ENCODE measurements around the gene ELMOD3. TPM values are rescaled to one million over a fixed set of nuclear protein-coding genes. Genes with fewer than 3 reads are reported as not detected.

Gene ELMOD3
- polyA plus RNA-seq, 1 experiment: 26.3 TPM

DNA sequence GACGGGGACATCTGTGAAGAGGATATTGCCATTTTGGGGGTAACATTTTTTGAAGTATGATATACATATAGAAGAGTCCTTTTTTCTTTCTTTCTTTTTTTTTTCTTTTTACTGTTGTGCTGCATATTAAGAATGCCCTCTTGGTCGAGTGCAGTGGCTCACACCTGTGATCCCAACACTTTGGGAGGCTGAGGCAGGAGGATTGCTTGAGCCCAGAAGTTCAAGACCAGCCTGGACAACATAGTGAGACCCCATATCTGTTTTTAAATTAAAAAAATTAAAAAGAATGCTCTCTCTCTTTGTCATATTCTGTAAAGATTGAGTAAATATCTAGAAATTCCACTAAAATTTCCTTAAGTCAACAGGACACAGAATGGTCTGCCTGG, 67.5 kb downstream of the ELMOD3 start:
- no peak for DNase-seq (ENCODE audit: low read depth)
- H3K4me3 ChIP-seq (ENCODE audit: low read depth, low read length): no peak overlapping the region
- ChIA-PET CTCF (interaction anchor here (0.5 to 17.0 kb wide), 9 partner anchors 8 to 228 kb away, joined by 3 to 460 read pairs (median 12); partner anchors contain the start of genes GGCX and MAT2A), POLR2A (no interaction called here)
- no peaks in the 10 kb centered on the region for H3K36me3 ChIP-seq (ENCODE audit: control insufficient read depth, insufficient read depth, low read length)
- TF ChIP-seq, protein P1, sequence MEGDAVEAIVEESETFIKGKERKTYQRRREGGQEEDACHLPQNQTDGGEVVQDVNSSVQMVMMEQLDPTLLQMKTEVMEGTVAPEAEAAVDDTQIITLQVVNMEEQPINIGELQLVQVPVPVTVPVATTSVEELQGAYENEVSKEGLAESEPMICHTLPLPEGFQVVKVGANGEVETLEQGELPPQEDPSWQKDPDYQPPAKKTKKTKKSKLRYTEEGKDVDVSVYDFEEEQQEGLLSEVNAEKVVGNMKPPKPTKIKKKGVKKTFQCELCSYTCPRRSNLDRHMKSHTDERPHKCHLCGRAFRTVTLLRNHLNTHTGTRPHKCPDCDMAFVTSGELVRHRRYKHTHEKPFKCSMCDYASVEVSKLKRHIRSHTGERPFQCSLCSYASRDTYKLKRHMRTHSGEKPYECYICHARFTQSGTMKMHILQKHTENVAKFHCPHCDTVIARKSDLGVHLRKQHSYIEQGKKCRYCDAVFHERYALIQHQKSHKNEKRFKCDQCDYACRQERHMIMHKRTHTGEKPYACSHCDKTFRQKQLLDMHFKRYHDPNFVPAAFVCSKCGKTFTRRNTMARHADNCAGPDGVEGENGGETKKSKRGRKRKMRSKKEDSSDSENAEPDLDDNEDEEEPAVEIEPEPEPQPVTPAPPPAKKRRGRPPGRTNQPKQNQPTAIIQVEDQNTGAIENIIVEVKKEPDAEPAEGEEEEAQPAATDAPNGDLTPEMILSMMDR (IDR thresholded peaks at IDR 0.05; ENCODE audit: insufficient read depth, low read depth, low read length): no peak
- H3K27me3 ChIP-seq (ENCODE audit: control insufficient read depth, insufficient read depth, low read length): no peaks in the 10 kb centered on the region

DNA sequence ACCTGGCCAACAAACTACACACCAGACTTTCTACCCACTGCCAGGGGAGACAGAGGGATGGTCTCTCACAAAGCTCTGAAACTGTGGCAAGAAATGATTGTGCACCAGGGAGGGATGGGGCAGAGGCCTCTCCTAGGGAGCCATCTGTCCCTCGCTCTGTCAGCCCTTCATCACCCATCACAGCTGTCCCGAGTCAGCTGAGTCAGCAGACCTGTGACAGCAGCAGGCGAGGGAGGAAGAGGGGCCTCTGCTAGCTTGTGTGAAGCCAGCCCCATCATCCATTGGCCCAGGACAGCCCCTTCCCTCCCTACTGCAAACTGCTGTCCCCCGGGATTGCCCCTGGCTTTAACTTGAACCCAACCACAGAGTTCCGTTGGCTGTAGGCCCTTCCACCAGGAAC, 69.0 kb downstream of the ELMOD3 start:
- DNase-seq (ENCODE audit: low read depth): no peak
- H3K4me3 ChIP-seq (ENCODE audit: low read depth, low read length): no peak overlapping the region
- H3K36me3 ChIP-seq (ENCODE audit: control insufficient read depth, insufficient read depth, low read length): no peaks in the 10 kb centered on the region
- ChIA-PET POLR2A (no interaction called here), CTCF (interaction anchor here (0.5 to 17.0 kb wide), 2 partner anchors 122 to 469 kb away, joined by 3 to 460 read pairs; partner anchors contain the start of gene MAT2A)
- TF ChIP-seq, protein P1 (IDR thresholded peaks at IDR 0.05; ENCODE audit: insufficient read depth, low read depth, low read length): no peak
- H3K27me3 ChIP-seq (ENCODE audit: control insufficient read depth, insufficient read depth, low read length): no peaks in the 10 kb centered on the region

DNA sequence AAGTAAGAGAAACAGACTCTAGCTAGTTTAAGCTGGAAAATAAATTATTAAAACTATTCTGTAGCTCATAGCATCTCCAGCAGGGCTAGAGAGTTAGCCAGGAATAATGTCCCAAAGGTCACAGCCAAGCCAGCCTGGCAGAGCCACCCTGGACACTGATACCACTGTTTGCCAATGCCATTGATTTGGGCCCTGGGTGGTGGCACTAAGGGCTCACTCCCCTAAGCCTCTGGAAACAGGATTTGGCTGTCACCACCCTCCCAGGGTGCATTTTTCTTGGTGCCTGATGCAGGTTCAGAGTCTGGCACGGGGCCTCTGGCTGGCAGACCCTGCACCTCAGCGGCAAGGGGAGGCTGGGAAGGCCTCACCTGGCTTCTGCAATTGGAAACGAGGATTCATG, 71.0 kb downstream of the ELMOD3 start:
- no peak for DNase-seq (ENCODE audit: low read depth)
- Histone ChIP-seq H3K27me3 (ENCODE audit: control insufficient read depth, insufficient read depth, low read length) (no peaks in the 10 kb centered on the region), H3K36me3 (ENCODE audit: control insufficient read depth, insufficient read depth, low read length) (no peaks in the 10 kb centered on the region), H3K4me3 (ENCODE audit: low read depth, low read length) (no peak overlapping the region)
- CTCF ChIA-PET: interaction anchor here (17.0 kb wide), 1 partner anchor 120 kb away, joined by 460 read pairs; the partner anchor contains the start of gene MAT2A
- POLR2A ChIA-PET: interaction anchor here (0.6 kb wide), 1 partner anchor 441 kb away, joined by 3 read pairs; no protein-coding TSS in a partner anchor
- TF ChIP-seq, protein P1 (IDR thresholded peaks at IDR 0.05; ENCODE audit: insufficient read depth, low read depth, low read length): no peak

DNA sequence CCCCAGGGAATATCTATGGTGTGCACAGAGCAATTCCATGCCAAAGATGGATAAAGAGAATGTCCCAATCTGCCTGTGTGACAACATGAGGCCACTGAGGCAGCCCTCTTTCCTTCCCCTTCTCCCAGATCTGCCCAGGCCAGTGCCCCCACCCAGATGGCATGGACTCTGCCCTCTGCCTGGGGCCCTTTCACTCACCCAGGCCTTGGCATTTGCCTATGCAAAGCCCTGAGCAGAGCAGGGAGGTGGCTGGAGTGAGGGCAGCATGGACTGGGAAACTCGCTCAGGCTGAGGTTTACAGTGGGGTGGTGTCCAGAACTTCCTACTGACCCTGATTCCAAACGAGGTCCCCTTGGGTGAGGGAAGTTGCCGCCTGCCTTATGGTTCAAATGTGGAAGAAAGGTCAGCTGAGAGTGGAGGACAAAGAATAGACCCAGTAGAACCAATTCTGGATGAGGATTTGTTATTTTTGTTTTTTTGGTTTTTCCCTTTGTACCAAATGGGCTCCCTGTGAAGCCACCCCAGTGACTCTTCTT, 72.8 kb downstream of the ELMOD3 start:
- POLR2A ChIA-PET: no interaction called here

DNA sequence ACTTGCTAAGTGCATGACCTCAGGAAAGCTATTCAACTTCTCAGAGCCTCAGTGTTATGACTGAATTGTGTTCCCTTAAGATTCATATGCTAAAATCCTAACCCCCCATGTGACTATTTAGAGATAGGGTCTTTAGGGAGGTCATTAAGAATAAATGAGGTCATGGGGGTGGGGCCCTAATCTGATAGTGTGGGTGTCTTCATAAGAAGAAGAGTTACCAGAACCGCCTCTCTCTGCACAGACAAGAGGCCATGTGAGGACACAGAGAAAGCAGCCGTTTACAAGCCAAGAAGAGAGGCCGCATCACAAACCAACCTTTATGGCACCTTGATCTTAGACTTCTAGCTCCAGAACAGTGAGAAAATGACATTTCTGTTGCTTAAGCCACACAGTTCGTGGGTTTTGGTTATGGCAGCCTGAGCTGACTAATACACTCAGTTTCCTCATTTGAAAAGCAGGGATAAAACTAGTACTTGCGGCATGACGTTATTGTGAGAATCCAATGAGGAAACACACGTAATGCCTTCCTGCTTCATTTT, 73.8 kb downstream of the ELMOD3 start:
- Histone ChIP-seq H3K27me3 (ENCODE audit: control insufficient read depth, insufficient read depth, low read length) (no peaks in the 10 kb centered on the region), H3K36me3 (ENCODE audit: control insufficient read depth, insufficient read depth, low read length) (no peaks in the 10 kb centered on the region), H3K4me3 (ENCODE audit: low read depth, low read length) (no peak overlapping the region)
- CTCF ChIA-PET: interaction anchor here (0.8 to 17.0 kb wide), 4 partner anchors 9 to 128 kb away, joined by 4 to 460 read pairs (median 8); partner anchors contain the start of genes MAT2A and SH2D6
- POLR2A ChIA-PET: no interaction called here
- TF ChIP-seq, protein P1 (IDR thresholded peaks at IDR 0.05; ENCODE audit: insufficient read depth, low read depth, low read length): no peak
- DNase-seq (ENCODE audit: low read depth): no peak

More for the DNA sequence above, 72.8 kb downstream of the ELMOD3 start:
- Histone ChIP-seq H3K4me3 (ENCODE audit: low read depth, low read length) (no peak overlapping the region), H3K27me3 (ENCODE audit: control insufficient read depth, insufficient read depth, low read length) (no peaks in the 10 kb centered on the region), H3K36me3 (ENCODE audit: control insufficient read depth, insufficient read depth, low read length) (no peaks in the 10 kb centered on the region)
- TF ChIP-seq, protein P1 (IDR thresholded peaks at IDR 0.05; ENCODE audit: insufficient read depth, low read depth, low read length): no peak
- DNase-seq (ENCODE audit: low read depth): no peak
- CTCF ChIA-PET: interaction anchor here (0.8 to 17.0 kb wide), 4 partner anchors 8 to 126 kb away, joined by 4 to 460 read pairs (median 8); partner anchors contain the start of genes MAT2A and SH2D6
